ENCODE results near the gene MGMT. TPM values are rescaled to one million over a fixed set of nuclear protein-coding genes. Genes with fewer than 3 reads are reported as not detected.

The MGMT gene
- 10 to 100 TPM; 16.5 to 37.5 (median 32.1) TPM for total RNA-seq

GRCh38 chr10:129466703-129467358 is at the start of gene MGMT:
MGMT (plus strand) TSS chr10:129467241.
- Histone ChIP-seq H3K4me3 (peak within 1 kb of the TSS; percentile 60 to 83), H3K27me3 (no peaks in the 10 kb centered on the region), H3K27ac (peak within 1 kb of the TSS; percentile 67 to 87 (median 86)), H3K9me3 (no peaks in the 10 kb centered on the region), H3K4me1 (peaks cover 0 to 24% (median 5%) of the 10 kb centered on the region in 3 donors), H3K36me3 (peaks cover 0 to 16% of the 10 kb centered on the region in 2 donors)
- ATAC-seq: peak; percentile 96
- 0% methylated on average over 1 of the region's 85 CpGs; no CpG with 5 or more reads in 1 of the 2 donors for WGBS, 2 donors (ENCODE audit: low coverage in 1 of 2)
- TF ChIP-seq POLR2A (IDR thresholded peaks at IDR 0.05) (peak; percentile 82 to 85), EP300 (IDR thresholded peaks at IDR 0.05) (no peak), POLR2AphosphoS5 (IDR thresholded peaks at IDR 0.05) (peak; percentile 70)
- TF ChIP-seq, protein P1, sequence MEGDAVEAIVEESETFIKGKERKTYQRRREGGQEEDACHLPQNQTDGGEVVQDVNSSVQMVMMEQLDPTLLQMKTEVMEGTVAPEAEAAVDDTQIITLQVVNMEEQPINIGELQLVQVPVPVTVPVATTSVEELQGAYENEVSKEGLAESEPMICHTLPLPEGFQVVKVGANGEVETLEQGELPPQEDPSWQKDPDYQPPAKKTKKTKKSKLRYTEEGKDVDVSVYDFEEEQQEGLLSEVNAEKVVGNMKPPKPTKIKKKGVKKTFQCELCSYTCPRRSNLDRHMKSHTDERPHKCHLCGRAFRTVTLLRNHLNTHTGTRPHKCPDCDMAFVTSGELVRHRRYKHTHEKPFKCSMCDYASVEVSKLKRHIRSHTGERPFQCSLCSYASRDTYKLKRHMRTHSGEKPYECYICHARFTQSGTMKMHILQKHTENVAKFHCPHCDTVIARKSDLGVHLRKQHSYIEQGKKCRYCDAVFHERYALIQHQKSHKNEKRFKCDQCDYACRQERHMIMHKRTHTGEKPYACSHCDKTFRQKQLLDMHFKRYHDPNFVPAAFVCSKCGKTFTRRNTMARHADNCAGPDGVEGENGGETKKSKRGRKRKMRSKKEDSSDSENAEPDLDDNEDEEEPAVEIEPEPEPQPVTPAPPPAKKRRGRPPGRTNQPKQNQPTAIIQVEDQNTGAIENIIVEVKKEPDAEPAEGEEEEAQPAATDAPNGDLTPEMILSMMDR (IDR thresholded peaks at IDR 0.05): peak in 1 of 4 experiments; percentile 24

GRCh38 chr10:129417870-129418269 is 49.2 kb upstream of the MGMT start:
- Histone ChIP-seq H3K9me3 (no peaks in the 10 kb centered on the region), H3K4me1 (no peaks in the 10 kb centered on the region), H3K4me3 (no peak overlapping the region), H3K27me3 (peaks cover 17% of the 10 kb centered on the region), H3K27ac (no peak overlapping the region), H3K36me3 (no peaks in the 10 kb centered on the region)
- ATAC-seq: no peak
- 51 to 52% methylated on average over 9 of the region's 9 CpGs for WGBS, 2 donors (ENCODE audit: low coverage in 1 of 2)
- TF ChIP-seq, protein P1 (IDR thresholded peaks at IDR 0.05): no peak
- TF ChIP-seq POLR2AphosphoS5 (IDR thresholded peaks at IDR 0.05) (no peak), EP300 (IDR thresholded peaks at IDR 0.05) (no peak), POLR2A (IDR thresholded peaks at IDR 0.05) (no peak)

GRCh38 chr10:129418496-129419225 is 48.4 kb upstream of the MGMT start:
- WGBS, 2 donors (ENCODE audit: low coverage in 1 of 2): 87 to 94% methylated on average over 6 to 8 of the region's 17 CpGs

GRCh38 chr10:129419397-129419796 is 47.6 kb upstream of the MGMT start:
- Histone ChIP-seq H3K4me3 (no peak overlapping the region), H3K4me1 (no peaks in the 10 kb centered on the region), H3K9me3 (no peaks in the 10 kb centered on the region), H3K27me3 (peaks cover 18% of the 10 kb centered on the region), H3K27ac (no peak overlapping the region), H3K36me3 (no peaks in the 10 kb centered on the region)
- 42 to 84% methylated on average over 20 of the region's 23 CpGs for WGBS, 2 donors (ENCODE audit: low coverage in 1 of 2)
- TF ChIP-seq POLR2A (IDR thresholded peaks at IDR 0.05) (no peak), EP300 (IDR thresholded peaks at IDR 0.05) (no peak), POLR2AphosphoS5 (IDR thresholded peaks at IDR 0.05) (no peak)
- TF ChIP-seq, protein P1 (IDR thresholded peaks at IDR 0.05): no peak
- no peak for ATAC-seq

More at GRCh38 chr10:129418496-129419225, 48.4 kb upstream of the MGMT start:
- no peaks in the 10 kb centered on the region for H3K4me1 ChIP-seq
- H3K9me3 ChIP-seq: no peaks in the 10 kb centered on the region
- peaks cover 17% of the 10 kb centered on the region for H3K27me3 ChIP-seq
- no peak for TF ChIP-seq POLR2A (IDR thresholded peaks at IDR 0.05)
- TF ChIP-seq POLR2AphosphoS5 (IDR thresholded peaks at IDR 0.05): no peak
- no peak for TF ChIP-seq EP300 (IDR thresholded peaks at IDR 0.05)
- TF ChIP-seq, protein P1 (IDR thresholded peaks at IDR 0.05): no peak
- ATAC-seq: no peak
- H3K36me3 ChIP-seq: no peaks in the 10 kb centered on the region
- no peak overlapping the region for H3K4me3 ChIP-seq
- H3K27ac ChIP-seq: no peak overlapping the region
